Cerebellar cortex (tissue), 1 donor: Measurements from ENCODE around the gene ADAM12.

ENCODE experiments used
- DNase-seq: peaks from one replicate; pipeline ENCODE4 v3.0.0-alpha.2; 2015; ENCODE audit warnings: low spot score

Gene ADAM12

GRCh38 chr10:126013489-126014281 lies 374.6 kb downstream of the ADAM12 start:
- no peak for DNase-seq

- no peak for DNase-seq
Observed at GRCh38 chr10:126012485-126012884, 375.8 kb downstream of the ADAM12 start.

GRCh38 chr10:126011995-126012394 lies 376.3 kb downstream of the ADAM12 start:
- no peak for DNase-seq

- DNase-seq: no peak
Observed at GRCh38 chr10:126009650-126010049, 378.6 kb downstream of the ADAM12 start.

- DNase-seq: no peak
Observed at GRCh38 chr10:126006906-126007305, 381.4 kb downstream of the ADAM12 start.

GRCh38 chr10:126006264-126006663 lies 382.0 kb downstream of the ADAM12 start:
- no peak for DNase-seq

- no peak for DNase-seq
Observed at GRCh38 chr10:126004752-126005151, 383.5 kb downstream of the ADAM12 start.

- no peak for DNase-seq
Observed at GRCh38 chr10:126001576-126001975, 386.7 kb downstream of the ADAM12 start.

- DNase-seq: no peak
Observed at GRCh38 chr10:125999694-126000093, 388.6 kb downstream of the ADAM12 start.

GRCh38 chr10:125997586-125997985 lies 390.7 kb downstream of the ADAM12 start:
- no peak for DNase-seq

GRCh38 chr10:125995726-125996304 lies 392.5 kb downstream of the ADAM12 start:
- no peak for DNase-seq

- DNase-seq: no peak
Observed at GRCh38 chr10:125994601-125995000, 393.7 kb downstream of the ADAM12 start.

GRCh38 chr10:125992254-125992653 lies 396.0 kb downstream of the ADAM12 start:
- DNase-seq: no peak

GRCh38 chr10:125991392-125991791 lies 396.9 kb downstream of the ADAM12 start:
- no peak for DNase-seq

- DNase-seq: no peak
Observed at GRCh38 chr10:125990974-125991373, 397.3 kb downstream of the ADAM12 start.

GRCh38 chr10:125989791-125990190 lies 398.5 kb downstream of the ADAM12 start:
- no peak for DNase-seq

GRCh38 chr10:125985557-125986240 lies 402.6 kb downstream of the ADAM12 start:
- no peak for DNase-seq

GRCh38 chr10:125984865-125985495 lies 403.3 kb downstream of the ADAM12 start:
- no peak for DNase-seq

GRCh38 chr10:125984346-125984745 lies 403.9 kb downstream of the ADAM12 start:
- DNase-seq: no peak

- no peak for DNase-seq
Observed at GRCh38 chr10:125983656-125984055, 404.6 kb downstream of the ADAM12 start.

GRCh38 chr10:125983161-125983560 lies 405.1 kb downstream of the ADAM12 start:
- DNase-seq: no peak

- DNase-seq: peak; percentile 76
Observed at GRCh38 chr10:125982260-125982948, 405.9 kb downstream of the ADAM12 start.
